NCI-H1092 (cell line): ENCODE results near the gene ERP27.

Source experiments
- DNase-seq: peaks from one replicate; lab custom pipeline; 2025; lab: John Stamatoyannopoulos, UW

Gene ERP27

DNA sequence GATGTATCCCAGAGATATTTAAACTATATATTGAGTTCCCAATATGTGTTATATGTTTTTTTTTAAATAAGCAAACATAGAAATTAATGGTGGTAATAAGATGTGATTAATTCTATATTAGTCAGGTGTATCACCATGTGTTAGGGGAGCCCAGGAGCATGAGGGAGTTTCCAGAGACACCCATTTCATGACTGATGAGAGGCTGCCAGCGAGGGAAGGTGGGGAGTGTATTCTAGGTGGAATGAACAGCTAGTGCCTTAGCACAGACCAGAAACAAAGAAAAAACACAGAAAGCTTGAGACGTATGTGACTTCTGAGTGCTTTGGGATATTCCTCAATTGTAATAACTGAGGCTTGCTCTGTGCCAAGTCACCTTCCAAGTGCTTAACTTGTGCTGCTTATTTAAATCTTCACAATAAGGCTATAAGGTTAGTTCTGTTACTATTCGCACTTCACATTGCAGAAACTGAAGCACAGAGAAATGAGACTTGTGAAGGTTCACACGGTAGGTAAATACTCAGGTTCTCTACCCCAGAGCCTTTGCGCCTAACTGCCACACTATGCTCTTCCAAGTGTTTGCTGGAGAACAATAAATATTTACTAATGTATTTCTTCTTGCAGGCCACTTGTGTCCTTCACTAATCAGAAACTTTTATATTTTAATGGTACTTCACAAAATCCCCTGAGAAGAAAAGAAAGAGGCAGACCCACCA is 34.8 kb downstream of the ERP27 start:
- no peak for DNase-seq

DNA sequence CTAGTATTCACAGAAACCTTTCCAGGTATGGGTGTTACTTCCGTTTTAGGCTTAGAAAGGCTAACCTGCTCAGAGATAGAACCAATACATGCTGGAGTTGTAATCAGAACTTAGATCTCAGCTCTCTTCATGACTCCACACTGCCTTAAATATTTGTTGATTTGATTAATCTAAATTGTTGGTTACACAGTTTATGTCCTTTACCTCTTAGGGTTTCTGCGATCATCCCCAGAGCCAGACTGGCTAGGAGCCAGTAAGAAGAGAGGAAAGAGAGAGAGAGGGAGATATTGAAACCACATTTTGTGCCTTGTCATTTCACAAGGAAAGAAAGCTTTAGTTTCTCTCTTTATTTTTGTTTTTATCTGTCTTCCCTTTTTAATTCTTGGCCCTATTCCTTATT is 35.9 kb downstream of the ERP27 start:
- no peak for DNase-seq

DNA sequence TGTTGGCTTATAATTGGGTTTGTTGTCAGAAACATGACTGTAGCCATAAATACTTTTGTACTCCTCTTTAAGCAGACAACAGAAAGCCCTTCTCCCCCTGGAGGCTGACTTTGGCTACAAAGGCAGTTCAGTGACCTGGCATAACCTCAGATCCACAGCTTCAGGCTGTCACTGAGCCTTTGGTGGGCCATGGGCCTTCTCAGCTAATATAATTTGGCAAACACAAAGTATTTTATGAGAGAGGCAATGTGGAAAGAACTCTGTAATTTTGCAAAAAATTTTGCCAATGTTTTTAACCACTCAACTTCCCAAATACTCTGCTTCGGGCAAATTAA is 37.1 kb downstream of the ERP27 start:
- no peak for DNase-seq

DNA sequence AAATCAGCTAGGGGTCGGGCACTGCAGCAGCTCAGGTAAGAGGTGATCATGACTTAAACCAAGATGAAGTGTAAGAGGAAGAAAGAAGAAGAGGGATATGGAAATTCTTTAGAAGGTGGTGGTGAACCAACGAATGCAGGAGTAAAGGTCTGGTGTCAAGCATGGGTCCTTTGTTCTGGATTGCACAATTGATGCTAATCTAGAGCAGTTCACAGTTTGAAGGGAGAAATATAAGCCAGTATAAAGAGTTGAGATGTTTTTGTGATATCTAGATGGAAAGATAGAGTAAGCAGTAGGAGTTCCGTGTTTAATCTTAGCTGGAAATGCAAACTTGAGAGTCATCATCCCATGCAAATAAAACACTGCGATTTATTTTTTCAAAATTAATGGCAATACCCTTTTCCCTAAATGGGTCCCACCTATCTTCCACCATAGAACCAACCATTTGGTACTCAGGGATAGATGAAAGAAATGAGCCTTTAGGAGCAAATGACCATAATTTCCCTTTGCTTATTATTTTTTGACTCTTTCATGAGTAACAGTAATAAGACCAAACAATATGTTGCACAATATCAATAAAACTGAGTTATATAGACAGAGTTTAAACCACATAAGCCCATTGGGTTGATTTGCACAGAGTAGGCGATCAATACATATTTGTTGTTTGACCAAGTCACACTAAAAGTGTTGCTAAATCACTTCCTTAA is 37.7 kb downstream of the ERP27 start:
- DNase-seq, result no peak

DNA sequence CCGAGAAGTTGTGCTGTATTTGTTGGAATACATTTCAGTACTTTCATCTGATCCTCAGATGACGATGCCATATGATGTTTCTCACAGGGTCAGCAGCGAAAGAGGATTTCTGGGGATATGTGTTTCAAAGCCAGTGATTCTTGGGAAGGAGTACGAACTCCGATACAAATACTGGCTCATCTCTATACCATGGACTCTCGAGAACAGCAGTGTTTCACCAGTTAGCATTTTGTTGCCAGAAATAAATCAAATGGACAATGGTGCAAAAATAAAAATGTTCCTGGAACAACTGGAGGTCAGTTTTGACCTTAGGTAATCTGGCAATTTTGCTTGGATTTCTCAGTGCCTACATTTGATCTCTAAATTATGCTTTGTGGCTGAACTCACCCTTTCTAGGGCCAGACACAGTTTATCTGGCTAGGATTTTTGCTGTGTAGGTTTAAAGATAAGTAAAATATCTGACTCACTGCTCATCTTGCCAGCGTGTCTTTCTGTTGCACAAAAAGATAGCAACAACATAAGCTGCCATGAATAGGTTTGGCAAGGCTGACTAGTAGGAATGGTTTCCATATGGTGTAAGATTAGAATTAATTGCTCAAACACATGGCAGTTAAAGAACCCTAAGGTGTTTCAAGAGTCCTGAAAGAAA is 41.7 kb downstream of the ERP27 start:
- DNase-seq, result no peak

DNA sequence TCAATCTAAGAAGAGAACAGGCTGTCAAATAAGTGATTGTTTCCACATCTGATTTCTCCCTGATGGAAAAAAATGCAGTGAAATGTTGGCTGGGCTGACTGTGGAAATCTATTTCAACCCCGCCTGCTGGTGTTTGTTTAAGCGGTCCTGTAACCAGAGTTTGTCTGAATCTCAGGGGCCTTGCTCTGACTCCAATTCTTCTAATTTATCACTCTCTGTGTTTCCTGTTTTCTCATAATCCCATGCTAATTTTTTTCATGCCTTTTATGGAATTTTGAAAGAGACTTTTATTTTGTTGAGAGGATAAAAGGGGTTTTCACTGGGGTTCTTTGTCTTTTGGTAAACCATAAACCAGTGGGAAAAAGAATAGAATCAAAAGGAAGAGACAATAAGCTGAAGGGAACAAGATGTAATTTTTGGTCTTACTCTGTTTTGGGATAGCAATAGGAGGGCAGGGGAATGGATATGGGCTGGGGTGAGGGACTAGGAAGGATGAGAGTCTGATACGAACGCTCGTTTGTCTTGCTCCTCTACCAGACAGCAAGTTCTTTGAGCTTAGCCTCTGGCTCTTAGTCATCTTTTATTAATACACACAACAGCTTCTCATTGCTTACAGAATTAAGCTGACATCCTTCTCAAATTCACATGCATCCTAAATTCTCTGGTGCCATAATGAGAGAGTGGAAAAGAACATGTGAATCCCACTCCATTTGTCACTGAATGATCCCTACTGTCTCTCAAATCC is 44.7 kb downstream of the ERP27 start:
- no peak for DNase-seq

DNA sequence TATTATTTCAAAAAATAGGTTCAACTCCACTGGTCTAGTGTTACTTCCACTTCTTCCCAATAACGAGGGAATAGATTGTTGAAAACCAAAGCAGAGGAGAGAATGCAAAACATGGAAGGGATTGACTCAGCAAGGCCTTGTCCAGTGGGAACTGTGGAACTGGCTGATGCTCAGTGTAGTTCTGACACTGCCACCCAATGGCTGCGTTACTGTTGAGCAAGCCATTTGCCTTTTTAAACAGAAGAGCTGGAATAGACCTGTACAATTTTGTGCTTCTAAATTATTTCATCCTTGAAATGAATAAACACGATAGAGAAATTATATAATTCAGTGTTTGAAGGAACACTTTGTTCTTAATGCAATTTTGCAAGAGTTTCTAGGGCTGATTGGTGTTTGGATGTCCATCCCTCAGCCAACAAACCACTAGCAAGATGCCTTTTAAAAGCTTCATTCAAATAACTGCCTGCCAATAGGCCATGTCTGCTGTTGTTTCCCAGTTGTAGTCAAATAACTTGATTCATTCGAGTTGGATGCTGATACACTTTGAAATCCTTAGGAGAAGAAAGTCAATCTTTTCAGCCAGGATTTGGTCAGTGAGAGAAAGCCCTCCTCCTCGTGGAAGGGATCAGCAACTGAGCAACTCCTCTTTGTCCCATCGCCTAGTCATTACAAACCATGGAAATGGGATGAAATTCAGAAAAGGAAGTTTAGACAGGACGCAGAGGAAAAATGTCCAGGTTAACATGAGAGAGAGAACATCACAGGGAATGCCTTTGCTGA is 45.4 kb downstream of the ERP27 start:
- DNase-seq, result no peak

DNA sequence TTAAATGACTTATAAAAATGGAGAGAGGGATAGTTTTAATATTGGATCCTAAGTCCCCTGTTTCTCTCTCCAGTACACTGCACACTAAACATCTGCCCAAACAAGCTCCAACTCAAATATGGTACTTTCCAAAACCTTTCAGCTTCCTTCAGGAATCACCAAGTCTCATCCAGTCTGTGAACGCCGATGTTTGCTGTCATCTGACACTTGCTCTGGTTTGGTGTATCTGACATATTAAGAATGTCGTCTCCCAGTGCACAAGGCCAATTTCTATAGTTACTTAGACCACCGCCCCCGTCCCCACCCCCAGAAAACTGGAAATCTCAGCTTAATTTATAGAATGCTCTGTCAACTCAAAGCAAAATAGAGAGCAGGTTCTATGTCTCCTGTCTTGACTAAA is 47.6 kb downstream of the ERP27 start:
- no peak for DNase-seq

DNA sequence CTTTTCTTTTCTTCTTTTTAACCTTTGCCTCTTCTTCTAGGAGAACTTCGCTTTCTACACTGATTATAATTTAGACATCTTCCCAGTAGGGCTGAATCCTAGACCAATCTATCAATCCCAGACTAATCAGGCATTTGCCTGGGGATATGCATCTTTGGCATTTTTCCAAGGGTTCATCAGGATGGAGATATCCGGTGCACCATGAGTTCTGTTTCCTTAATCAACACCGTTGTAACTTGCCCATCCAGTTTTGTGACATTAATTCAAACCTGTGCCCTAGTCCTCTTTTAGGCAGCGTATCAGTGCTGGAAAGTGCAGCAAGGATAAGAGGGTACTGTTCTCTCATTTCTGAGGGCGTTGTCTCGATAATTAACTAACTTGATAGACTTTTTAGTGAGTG is 52.1 kb downstream of the ERP27 start:
- DNase-seq, result no peak

DNA sequence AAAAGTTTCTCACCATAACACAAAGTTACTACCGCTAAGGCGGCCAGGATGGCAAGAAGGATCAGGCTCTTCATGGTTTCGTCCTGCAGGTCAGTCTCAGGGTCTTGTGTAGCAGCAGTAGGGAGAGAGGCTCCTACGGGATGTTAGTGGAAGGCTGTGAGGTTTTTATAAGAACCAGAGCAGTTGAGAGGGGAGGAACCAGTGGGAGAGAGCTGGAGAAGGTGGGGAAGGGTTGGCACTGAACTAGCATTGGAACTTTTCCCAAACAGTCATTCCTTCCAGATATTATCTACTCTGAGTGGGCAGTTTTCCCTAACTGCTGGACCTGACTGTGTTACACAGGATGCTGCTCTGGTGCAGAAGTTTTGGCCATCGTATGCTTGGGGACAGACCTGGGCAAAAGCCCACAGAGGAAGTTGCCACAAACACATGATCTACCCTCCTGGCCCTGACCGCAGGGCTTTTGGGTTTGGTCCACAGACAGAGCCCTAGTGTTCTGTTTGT is 52.6 kb downstream of the ERP27 start, which contains the start of gene MGP:
Gene MGP, minus strand, starts transcription at position 137 of the 504 bp plus-strand sequence. Its CDS starts 63 bp downstream, at position 74.
- no peak for DNase-seq

DNA sequence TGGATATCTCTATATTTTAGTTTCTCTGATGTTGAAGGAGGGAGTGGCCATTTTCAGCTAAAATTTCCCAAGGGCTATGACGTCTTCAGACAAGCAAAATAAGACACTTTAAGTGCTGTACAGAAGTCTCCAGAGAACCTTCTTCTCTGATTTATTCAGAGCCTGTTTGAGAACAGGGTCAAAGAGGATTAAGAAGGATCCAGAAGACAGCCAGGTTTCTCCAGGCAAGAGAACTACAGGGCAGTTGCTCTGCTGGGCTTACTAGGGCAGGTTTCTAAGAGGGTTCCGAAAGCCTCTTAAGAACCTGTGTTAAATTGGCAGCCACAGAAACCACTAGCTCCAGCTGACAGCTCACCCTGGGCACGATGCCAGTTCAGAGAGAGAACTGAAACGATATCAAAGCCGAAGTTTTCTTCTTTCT is 53.9 kb downstream of the ERP27 start:
- DNase-seq, result peak; percentile 79

DNA sequence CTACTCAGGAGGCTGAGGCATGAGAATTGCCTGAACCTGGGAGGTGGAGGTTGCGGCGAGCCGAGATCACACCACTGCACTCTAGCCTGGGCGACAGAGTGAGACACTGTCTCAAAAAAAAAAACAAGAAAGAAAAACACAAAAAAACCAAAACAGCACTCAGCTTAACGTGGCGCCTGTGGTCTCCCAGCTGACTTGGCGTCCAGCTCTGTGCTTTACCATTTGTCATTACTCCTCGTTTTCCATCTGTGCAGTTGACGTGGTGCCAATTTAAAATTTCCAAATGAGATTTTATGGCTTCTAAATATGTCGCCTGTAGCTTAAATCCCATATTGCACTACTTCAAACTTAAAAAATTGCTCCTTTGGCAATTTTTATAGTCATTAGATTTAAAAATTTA is 54.7 kb downstream of the ERP27 start:
- DNase-seq, result peak; percentile 56

DNA sequence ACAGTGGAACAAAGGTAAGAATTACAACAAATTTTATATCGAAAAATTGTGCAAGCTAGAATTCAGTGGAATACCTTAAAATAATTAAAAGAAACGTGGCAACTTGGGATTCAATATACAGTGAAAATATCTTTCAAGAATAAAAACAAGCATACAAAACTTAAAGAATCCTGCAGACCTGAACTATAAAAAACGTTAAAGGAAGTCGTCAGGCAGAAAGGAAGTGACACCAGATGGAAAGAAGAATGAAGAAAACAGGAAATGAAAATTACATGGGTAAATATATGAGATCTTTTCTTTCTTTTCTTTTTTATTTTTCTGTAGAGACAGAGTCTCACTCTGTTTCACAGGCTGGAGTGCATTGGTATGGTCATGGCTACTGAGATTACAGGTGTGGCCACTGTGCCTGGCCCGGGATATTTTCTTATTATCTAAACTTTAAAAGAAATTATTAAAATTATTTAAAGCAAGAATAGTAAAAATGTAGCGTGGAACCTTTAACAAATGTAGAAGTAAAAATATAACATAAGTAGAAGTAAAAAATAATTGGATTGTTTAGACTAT is 57.4 kb downstream of the ERP27 start:
- DNase-seq, result no peak

DNA sequence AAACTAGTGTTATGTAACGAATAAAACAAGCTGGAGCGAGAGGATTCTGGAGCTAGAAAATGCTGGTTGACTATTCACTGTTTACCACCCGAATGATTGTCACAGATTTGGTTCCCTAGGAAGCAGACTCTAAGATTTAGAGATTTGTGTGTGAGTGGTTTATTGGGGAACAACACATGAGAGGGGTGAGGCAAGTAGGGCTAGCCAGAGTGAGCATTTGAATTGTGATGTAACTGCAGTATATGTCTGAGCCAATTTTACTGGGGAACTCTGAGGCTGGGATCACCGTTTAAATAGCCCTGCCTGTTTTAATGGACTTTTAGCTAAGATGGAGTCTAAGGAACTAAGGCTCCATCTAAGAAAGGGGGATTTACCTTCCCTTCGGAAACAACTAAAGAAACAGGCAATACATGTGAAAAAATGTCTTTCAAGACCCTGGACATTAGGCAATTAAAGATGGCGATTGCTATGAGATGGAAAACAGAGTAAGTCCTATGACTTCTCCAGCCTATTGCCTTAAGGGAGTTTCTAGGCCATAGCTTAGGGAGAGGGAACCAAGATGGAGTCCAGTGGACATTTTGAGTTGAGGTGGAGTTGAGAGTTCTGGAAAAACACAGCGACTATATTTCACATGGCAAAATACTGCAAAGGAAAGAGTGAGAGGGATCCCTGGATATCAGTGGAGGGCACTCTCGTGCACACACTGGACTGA is 59.0 kb downstream of the ERP27 start:
- DNase-seq, result no peak

DNA sequence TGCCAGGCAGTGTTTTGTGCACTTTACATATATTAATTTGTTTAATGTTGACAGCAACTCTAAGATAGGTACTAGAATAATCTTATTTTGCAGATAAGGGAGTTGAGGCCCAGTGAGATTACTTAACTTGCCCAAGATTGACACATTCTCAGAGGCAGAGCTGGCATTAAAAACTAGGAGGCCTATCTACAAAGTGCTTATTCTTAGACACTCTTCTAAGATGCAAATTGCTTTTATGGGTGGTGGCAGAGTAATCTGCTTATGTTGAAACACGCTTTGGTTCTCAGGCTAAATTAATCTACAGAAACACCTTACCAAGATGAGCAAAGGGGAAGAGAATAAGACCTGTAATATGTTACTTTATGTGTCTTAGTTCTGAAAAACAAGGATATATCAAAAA is 59.8 kb downstream of the ERP27 start:
- no peak for DNase-seq

DNA sequence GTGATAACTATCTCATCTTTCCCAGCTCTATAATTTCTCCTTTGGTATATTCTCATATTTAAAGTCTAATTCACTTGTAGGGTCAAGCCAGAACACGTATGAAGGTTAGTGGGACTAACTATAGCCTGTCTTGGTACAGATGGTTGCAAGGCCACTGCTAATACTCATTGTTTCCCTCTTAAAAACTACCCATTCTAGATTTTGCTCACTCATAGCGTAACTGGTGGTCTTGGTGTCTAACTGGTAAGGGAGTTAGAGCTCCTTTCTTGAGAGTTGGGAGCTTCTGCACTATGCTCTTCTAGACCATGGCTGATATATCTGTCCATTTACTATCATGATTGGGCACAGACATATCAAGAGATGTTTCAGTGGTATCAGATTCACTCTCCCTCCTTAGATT is 61.5 kb downstream of the ERP27 start:
- DNase-seq, result no peak

DNA sequence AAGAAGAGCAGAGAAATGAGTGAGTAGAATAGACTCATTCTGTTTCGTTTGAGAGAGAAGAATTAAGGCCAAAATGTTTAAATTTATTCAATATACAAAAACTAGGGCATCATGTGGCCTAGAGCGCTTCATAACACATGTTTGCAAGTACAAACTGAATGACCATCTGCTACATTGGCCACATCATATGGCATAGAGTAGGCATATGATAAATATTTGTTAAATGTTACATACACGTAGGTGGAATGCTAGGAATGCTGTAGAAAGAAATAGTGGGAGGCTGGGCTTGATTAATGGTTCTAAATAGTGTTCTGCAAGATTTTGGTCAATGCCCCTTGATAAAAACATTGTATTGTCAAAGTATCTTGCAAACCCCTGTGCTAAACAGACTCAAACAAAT is 63.5 kb downstream of the ERP27 start:
- no peak for DNase-seq

DNA sequence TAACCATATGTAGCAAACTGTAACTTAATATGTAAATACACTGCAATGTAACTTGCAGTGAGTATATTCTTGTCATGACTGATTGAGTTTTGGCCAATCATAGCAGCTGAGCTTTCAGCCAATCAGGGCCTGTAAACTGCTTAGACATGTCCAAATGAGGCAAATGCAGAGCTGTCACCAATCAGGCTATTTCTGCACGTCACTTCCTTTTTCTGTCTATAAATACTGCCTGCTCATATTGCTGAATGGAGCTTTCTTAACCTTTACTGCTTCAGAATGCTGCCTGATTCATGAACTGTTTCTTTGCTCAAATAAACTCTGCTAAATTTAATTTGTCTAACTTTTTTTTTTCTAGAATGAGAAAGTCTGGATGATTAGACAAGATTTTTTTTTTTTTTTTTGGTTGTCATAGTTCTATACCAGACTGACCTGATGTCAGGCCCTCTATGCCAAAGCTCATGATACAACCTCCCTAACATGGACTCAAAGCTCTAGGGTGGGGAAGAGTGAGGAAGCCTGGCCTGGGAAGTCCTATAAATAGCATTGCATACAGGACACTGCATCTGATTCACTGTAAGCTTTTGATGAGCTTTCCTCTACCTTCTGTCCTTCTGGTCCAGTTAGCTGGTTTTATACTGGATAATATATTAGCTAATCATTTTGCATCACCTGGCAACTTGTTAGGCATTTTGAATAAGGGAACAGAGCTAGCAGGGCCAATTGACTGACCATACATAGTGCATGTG is 64.7 kb downstream of the ERP27 start:
- no peak for DNase-seq

DNA sequence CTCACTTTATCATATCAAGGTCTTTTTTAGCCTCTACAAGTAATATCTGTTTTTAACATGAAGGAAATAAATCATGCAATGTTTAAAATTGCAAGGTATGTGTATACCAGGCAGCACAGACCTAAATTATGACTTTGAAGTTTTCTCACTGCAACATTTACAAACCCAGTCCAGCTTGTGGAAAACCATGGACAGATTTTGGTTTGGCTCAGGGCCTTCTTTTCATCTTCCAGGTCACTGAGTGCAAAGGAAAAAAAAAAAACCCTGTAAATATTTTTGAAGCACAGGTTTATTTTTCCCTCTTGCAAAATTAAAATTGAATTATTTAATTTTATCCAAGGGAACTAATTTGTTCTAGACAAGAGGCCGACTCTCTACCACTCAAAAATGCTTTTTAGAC is 66.5 kb downstream of the ERP27 start:
- no peak for DNase-seq

DNA sequence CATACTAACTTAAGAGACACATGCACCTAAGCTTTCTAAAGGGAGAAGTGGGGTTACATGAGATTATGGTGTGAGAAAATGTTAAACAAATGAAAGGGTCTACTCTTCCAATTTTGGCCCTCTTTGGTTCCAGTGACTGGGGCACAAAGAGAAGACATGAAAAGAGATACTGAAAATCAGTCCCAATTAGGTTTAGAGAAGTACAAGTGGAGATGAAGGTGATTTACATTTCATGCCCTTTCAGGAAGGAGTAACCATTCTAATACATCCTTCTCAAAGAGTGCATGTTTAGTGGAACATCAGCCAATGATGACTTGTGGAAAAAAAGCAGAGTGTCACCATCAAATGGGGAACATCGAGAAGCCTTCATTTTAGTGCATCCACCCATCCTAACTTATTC is 67.1 kb downstream of the ERP27 start:
- no peak for DNase-seq
